ENCODE measurements around the gene NOD1. TPM values are rescaled to one million over a fixed set of nuclear protein-coding genes. Genes with fewer than 3 reads are reported as not detected.

The NOD1 gene
- total and polyA plus RNA-seq, 2 of the 13 experiments (the other 11 are each of a cell fraction or from before 2014, with no cell fraction given): 1.7 to 2.9 TPM

DNA sequence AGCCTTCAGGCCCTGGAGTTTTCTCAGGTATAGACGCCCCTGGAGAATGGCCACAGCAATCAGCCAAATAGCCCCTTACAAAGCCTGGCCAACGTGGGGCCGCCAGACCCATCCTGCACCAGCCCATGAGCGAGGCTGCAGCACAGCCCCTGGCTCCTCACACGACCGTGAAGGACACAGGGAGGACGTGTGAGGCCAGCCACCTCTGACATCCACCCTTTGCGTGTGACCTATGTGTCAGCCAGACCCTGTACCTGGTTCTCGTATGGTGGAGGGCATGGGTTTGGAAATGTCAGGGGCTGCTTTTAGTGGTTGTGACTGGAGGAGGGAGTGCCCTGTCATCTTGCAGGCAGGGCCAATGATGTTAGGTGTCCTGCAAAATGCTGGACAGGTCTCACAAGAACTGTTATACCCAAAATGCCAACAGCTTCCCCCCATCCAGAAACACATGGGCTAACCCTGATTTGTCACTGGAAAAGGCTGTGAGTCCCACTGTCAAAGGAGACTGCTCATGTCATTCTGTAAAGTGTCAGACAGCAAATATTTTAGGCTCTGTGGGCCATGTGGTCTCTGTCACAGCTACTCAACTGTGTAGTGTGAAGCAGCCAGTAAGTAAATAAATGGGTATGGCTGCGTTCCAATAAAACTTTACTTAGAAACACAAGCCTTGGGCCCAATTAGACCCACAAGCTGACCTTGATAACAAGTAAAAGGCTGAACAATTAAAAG is 30.0 kb downstream of the NOD1 start:
- H3K27ac ChIP-seq (ENCODE audit: extremely low read length, insufficient read depth, low read length): no peak overlapping the region
- ChIA-PET CTCF (ENCODE audit: low intra/inter-chr PET ratio, low total read pairs) (no interaction called here), POLR2A (no interaction called here)
- BruUV-seq (replicated peaks): no TSS peak
- no peak for FAIRE-seq
- H3K4me3 ChIP-seq (replicated peaks in 1 of 3; ENCODE audit: insufficient read depth in 1 of 3, low read depth in 2 of 3, low read length in 3 of 3): no peak overlapping the region
- no peaks in the 10 kb centered on the region for H3K9me3 ChIP-seq (ENCODE audit: low read length)
- no peaks in the 10 kb centered on the region; a peak in 1 of 5 replicates for H3K36me3 ChIP-seq (replicated peaks in 1 of 2; ENCODE audit: control insufficient read depth in 1 of 2, insufficient read depth in 2 of 2, low read length in 2 of 2)
- H3K9ac ChIP-seq (ENCODE audit: insufficient read depth, low read depth, low read length): no peak overlapping the region
- no peaks in the 10 kb centered on the region for H4K20me1 ChIP-seq (ENCODE audit: insufficient read depth, low read length)
- no peak for DNase-seq (ENCODE audit: low spot score)
- no peaks in the 10 kb centered on the region for H3K4me1 ChIP-seq (ENCODE audit: insufficient read depth, low read length)
- WGBS (ENCODE audit: low lambda C conversion rate): 84% methylated on average over 4 of the region's 10 CpGs
- ATAC-seq: no peak
- intact Hi-C loops (cut with micrococcal nuclease; ENCODE audit: unreplicated experiment) (no loop called here), in situ Hi-C loops (cut with HindIII; ENCODE audit: extremely low pct_ligation_motif_present, low pct_unique_long_range_greater_than_20kb) (no loop called here)
- no peak overlapping the region for H3K4me2 ChIP-seq (ENCODE audit: low read depth, low read length)
- H2AFZ ChIP-seq (ENCODE audit: low read length): no peak overlapping the region
- TF ChIP-seq IKZF1 (IDR thresholded peaks at IDR 0.05): no peak
- TF ChIP-seq HNRNPUL1 (IDR thresholded peaks at IDR 0.05; ENCODE audit: low read depth, low read length): no peak
- no peak for TF ChIP-seq ZNF367 (CRISPR knock-in tag; IDR thresholded peaks at IDR 0.05; ENCODE audit: borderline replicate concordance)
- no peak for TF ChIP-seq KDM2A (CRISPR knock-in tag; IDR thresholded peaks at IDR 0.05; ENCODE audit: borderline replicate concordance, low read depth)
- TF ChIP-seq ZBTB7A (CRISPR knock-in tag; IDR thresholded peaks at IDR 0.05): no peak
- TF ChIP-seq NCOR1 (IDR thresholded peaks at IDR 0.05; ENCODE audit: borderline replicate concordance, low read length): no peak
- TF ChIP-seq TBL1XR1 (IDR thresholded peaks at IDR 0.05; ENCODE audit: borderline replicate concordance, low read length, partially characterized antibody): no peak
- TF ChIP-seq ZSCAN31 (CRISPR knock-in tag; IDR thresholded peaks at IDR 0.05; ENCODE audit: low read depth): no peak
- no peak for TF ChIP-seq REL (CRISPR knock-in tag; conservative IDR thresholded peaks at IDR 0.05)
- H3K27me3 ChIP-seq (ENCODE audit: control insufficient read depth in 1 of 2, insufficient read depth in 2 of 2, low read length in 2 of 2): no peaks in the 10 kb centered on the region
- no peaks in the 10 kb centered on the region for H3K79me2 ChIP-seq (ENCODE audit: insufficient read depth, low read length)

DNA sequence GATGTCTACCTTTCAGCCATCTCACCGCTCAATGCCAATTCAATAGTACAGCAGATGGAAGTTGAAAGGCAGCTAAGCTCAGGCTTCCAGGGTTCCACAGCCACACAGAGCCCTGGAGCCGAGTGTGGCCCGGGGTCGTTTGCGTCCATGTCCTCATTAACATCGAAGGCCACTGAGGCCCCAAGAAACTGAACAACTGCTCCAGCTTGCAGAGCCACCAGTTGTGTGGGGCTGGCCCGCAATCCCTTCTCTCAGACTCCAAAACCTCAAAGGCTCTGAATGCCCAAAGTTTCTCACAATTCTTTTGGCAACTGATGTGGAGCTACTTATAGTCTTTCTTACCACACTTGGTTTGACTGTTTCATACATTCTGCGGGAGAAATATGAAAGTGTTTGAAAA is 31.1 kb downstream of the NOD1 start:
- ATAC-seq (no peak), DNase-seq (ENCODE audit: low spot score) (no peak), FAIRE-seq (no peak)
- in situ Hi-C loops (cut with HindIII; ENCODE audit: extremely low pct_ligation_motif_present, low pct_unique_long_range_greater_than_20kb) (no loop called here), intact Hi-C loops (cut with micrococcal nuclease; ENCODE audit: unreplicated experiment) (no loop called here)
- Histone ChIP-seq H3K9ac (ENCODE audit: insufficient read depth, low read depth, low read length) (no peak overlapping the region), H3K27ac (ENCODE audit: extremely low read length, insufficient read depth, low read length) (no peak overlapping the region), H3K27me3 (ENCODE audit: control insufficient read depth in 1 of 2, insufficient read depth in 2 of 2, low read length in 2 of 2) (no peaks in the 10 kb centered on the region), H3K4me1 (ENCODE audit: insufficient read depth, low read length) (no peaks in the 10 kb centered on the region), H4K20me1 (ENCODE audit: insufficient read depth, low read length) (no peaks in the 10 kb centered on the region), H2AFZ (ENCODE audit: low read length) (no peak overlapping the region), H3K79me2 (ENCODE audit: insufficient read depth, low read length) (no peaks in the 10 kb centered on the region), H3K9me3 (ENCODE audit: low read length) (no peaks in the 10 kb centered on the region), H3K4me2 (ENCODE audit: low read depth, low read length) (no peak overlapping the region), H3K36me3 (replicated peaks in 1 of 2; ENCODE audit: control insufficient read depth in 1 of 2, insufficient read depth in 2 of 2, low read length in 2 of 2) (no peaks in the 10 kb centered on the region; a peak in 1 of 5 replicates), H3K4me3 (replicated peaks in 1 of 3; ENCODE audit: insufficient read depth in 1 of 3, low read depth in 2 of 3, low read length in 3 of 3) (no peak overlapping the region)
- 93% methylated on average over 7 of the region's 8 CpGs for WGBS (ENCODE audit: low lambda C conversion rate)
- CTCF ChIA-PET (ENCODE audit: low intra/inter-chr PET ratio, low total read pairs): no interaction called here
- no TSS peak for BruUV-seq (replicated peaks)
- POLR2A ChIA-PET: no interaction called here
- TF ChIP-seq THYN1 (CRISPR knock-in tag; IDR thresholded peaks at IDR 0.05; ENCODE audit: borderline replicate concordance, low read depth): no peak
- TF ChIP-seq ZNF205 (CRISPR knock-in tag; IDR thresholded peaks at IDR 0.05): no peak
- TF ChIP-seq BRF2 (CRISPR knock-in tag; IDR thresholded peaks at IDR 0.05): no peak
- TF ChIP-seq ZNF207 (IDR thresholded peaks at IDR 0.05; ENCODE audit: borderline replicate concordance): no peak
- TF ChIP-seq, protein P1, sequence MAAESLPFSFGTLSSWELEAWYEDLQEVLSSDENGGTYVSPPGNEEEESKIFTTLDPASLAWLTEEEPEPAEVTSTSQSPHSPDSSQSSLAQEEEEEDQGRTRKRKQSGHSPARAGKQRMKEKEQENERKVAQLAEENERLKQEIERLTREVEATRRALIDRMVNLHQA (CRISPR knock-in tag; IDR thresholded peaks at IDR 0.05): no peak
- no peak for TF ChIP-seq HNRNPLL (IDR thresholded peaks at IDR 0.05; ENCODE audit: low read depth, low read length, poor library complexity, severe bottlenecking)
- no peak for TF ChIP-seq ZNF549 (CRISPR knock-in tag; IDR thresholded peaks at IDR 0.05)
- no peak for TF ChIP-seq MBNL3 (CRISPR knock-in tag; conservative IDR thresholded peaks at IDR 0.05)
- TF ChIP-seq, protein P2, sequence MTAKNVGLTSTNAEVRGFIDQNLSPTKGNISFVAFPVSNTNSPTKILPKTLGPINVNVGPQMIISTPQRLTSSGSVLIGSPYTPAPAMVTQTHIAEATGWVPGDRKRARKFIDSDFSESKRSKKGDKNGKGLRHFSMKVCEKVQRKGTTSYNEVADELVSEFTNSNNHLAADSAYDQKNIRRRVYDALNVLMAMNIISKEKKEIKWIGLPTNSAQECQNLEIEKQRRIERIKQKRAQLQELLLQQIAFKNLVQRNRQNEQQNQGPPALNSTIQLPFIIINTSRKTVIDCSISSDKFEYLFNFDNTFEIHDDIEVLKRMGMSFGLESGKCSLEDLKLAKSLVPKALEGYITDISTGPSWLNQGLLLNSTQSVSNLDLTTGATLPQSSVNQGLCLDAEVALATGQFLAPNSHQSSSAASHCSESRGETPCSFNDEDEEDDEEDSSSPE (CRISPR knock-in tag; IDR thresholded peaks at IDR 0.05): no peak

Data from HepG2 (cell line).